MCF 10A (cell line): ENCODE results near the gene RGPD5. TPM values are rescaled to one million over a fixed set of nuclear protein-coding genes. Genes with fewer than 3 reads are reported as not detected.
A peak's percentile ranks its signal among the peaks of the same experiment; 100 is the strongest.
"Not testable (repeated sequence)": the region's sequence is repeated elsewhere in the genome, so short reads cannot be mapped to it uniquely, and the experiment has no call there.

ENCODE experiments used
- Bru-seq: library from RNA; stranded (reverse); fragments of 400-500 nt; gene quantifications from one replicate; lab custom pipeline; 2021; lab: Mats Ljungman, UMichigan
- BruChase-seq, 2 experiments: library from RNA; stranded (reverse); fragments of 400-500 nt; gene quantifications; one replicate each; lab custom pipeline; 2021; lab: Mats Ljungman, UMichigan
- BruUV-seq: library from RNA; stranded (reverse); fragments of 400-500 nt; replicated peaks from 2 replicates; lab custom pipeline; 2021; lab: Mats Ljungman, UMichigan
- CTCF ChIA-PET: fragments of 300-600 bp; sonication (Branson Sonifier 250); formaldehyde crosslinking; extraction: SDS; loops from one replicate; lab custom pipeline; 2021; ENCODE audit warnings: antibody characterized with exemption, inconsistent platforms; lab: Yijun Ruan, JAX
- POLR2A ChIA-PET: fragments of 300-600, 350-650 bp; sonication (Branson Sonifier 250); formaldehyde crosslinking; extraction: SDS; loops from one replicate; lab custom pipeline; 2020; ENCODE audit warnings: antibody characterized with exemption, inconsistent platforms; lab: Yijun Ruan, JAX
- DNase-seq: peaks from one replicate; pipeline ENCODE4 v3.0.0-alpha.2; 2018; ENCODE audit not compliant: unreplicated experiment
- H3K27ac Mint-ChIP-seq: one replicate; pipeline ENCODE4 v1.8.0; 2022; ENCODE audit warnings: mild to moderate bottlenecking, low read depth, mixed read lengths; ENCODE audit not compliant: unreplicated experiment
- H3K27me3 Mint-ChIP-seq: one replicate; pipeline ENCODE4 v1.8.0; 2022; ENCODE audit warnings: mixed read lengths; ENCODE audit not compliant: insufficient read depth, unreplicated experiment
- H3K36me3 Mint-ChIP-seq: one replicate; pipeline ENCODE4 v1.8.0; 2022; ENCODE audit warnings: mild to moderate bottlenecking, moderate library complexity, mixed read lengths; ENCODE audit not compliant: insufficient read depth, unreplicated experiment
- H3K4me1 Mint-ChIP-seq: one replicate; pipeline ENCODE4 v1.8.0; 2022; ENCODE audit warnings: mixed read lengths; ENCODE audit not compliant: insufficient read depth, unreplicated experiment
- H3K4me3 Mint-ChIP-seq: one replicate; pipeline ENCODE4 v1.8.0; 2022; ENCODE audit warnings: mild to moderate bottlenecking, moderate library complexity, mixed read lengths; ENCODE audit not compliant: unreplicated experiment
- H3K9me3 Mint-ChIP-seq: one replicate; pipeline ENCODE4 v1.8.0; 2022; ENCODE audit warnings: mixed read lengths; ENCODE audit not compliant: unreplicated experiment
- intact Hi-C: fragments of 100-400 bp; cut with micrococcal nuclease; formaldehyde crosslinking; loops from 2 replicates; pipeline ENCODE4 v1.14.1; 2022
- long read RNA-seq: library from polyadenylated mRNA; stranded (forward); transcript quantifications from one replicate; pipeline ENCODE4 v2.0.0, GENCODE V29; 2022
- total RNA-seq: library from RNA; stranded (reverse); gene quantifications from 2 replicates; pipeline ENCODE4 v1.2.3, GENCODE V29; 2022

The RGPD5 gene
- total RNA-seq (35.0 and 60.4 TPM in 2 replicates), Bru-seq, nascent RNA (percentile 13 among the genes with signal in this experiment), BruChase-seq, experiment 1, labeled RNA remaining after a 6-hour chase (percentile 12 among the genes with signal in this experiment), BruChase-seq, experiment 2, labeled RNA remaining after a 2-hour chase (percentile 18 among the genes with signal in this experiment)
- long read RNA-seq, partial matches to known transcripts, result 1 of 2 reads
- long read RNA-seq, other reads (novel, unspliced or antisense), result 1 of 2 reads

DNA sequence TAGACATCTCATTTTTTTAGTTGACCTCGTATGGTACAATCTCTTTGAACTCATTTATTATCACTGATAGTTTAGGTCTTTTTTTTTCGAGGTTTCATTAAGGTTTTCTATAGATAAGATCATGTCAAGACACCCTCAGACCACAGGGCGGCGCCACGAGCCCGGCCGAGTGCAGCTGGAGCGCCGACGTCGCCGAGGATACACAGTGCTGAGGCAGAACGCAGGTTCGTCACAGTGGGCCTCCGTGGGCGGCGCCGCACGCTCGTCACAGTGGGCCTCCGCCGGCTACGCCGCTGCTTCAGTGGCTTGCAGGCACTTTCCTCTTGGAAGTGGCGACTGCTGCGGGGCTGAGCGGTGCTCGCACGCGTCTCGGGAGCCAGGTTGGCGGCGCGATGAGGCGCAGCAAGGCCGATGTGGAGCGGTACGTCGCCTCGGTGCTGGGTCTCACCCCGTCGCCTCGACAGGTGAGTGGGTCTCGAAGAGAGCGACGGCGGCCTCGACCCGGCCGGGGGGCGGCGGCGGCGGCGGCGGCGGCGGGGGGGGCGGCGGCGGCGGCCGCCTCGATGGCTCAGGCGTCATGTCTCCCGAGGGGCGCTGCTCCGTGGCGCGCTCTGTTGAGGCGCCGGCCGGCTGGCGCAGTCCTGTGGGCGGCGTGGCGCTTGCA is at the start of gene RGPD5:
RGPD5 (plus strand) TSS at position 232 of the 664 bp plus-strand sequence; CDS start at position 393, 161 bp downstream.
- DNase-seq, H3K9me3 Mint-ChIP-seq, H3K36me3 Mint-ChIP-seq, H3K27me3 Mint-ChIP-seq, BruUV-seq, intact Hi-C loops, POLR2A ChIA-PET, H3K4me3 Mint-ChIP-seq, H3K27ac Mint-ChIP-seq, CTCF ChIA-PET, H3K4me1 Mint-ChIP-seq: not testable (repeated sequence)

DNA sequence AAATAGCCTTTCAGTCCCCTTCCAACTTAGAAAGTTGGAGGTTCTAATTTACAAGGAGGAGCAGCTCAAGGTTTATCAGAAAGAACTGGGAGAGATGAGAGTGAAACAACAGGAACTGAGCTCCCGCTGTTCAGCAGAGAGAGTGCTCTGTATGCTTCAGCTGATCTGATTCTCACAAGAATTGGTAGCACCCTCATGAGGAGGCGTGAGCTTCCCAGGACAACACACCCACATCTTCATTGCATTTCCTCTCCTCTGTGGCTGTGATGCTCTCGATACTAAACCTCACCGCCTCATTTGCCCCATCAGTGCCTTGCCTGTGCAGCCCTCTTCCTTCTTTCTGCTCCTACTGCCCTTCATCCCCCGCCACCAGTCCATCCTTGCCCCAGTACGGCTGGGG is 42.5 kb upstream of the RGPD5 start:
- CTCF ChIA-PET, H3K27ac Mint-ChIP-seq, H3K4me3 Mint-ChIP-seq, DNase-seq, H3K9me3 Mint-ChIP-seq, H3K36me3 Mint-ChIP-seq, BruUV-seq, H3K4me1 Mint-ChIP-seq, POLR2A ChIA-PET, H3K27me3 Mint-ChIP-seq, intact Hi-C loops: not testable (repeated sequence)

DNA sequence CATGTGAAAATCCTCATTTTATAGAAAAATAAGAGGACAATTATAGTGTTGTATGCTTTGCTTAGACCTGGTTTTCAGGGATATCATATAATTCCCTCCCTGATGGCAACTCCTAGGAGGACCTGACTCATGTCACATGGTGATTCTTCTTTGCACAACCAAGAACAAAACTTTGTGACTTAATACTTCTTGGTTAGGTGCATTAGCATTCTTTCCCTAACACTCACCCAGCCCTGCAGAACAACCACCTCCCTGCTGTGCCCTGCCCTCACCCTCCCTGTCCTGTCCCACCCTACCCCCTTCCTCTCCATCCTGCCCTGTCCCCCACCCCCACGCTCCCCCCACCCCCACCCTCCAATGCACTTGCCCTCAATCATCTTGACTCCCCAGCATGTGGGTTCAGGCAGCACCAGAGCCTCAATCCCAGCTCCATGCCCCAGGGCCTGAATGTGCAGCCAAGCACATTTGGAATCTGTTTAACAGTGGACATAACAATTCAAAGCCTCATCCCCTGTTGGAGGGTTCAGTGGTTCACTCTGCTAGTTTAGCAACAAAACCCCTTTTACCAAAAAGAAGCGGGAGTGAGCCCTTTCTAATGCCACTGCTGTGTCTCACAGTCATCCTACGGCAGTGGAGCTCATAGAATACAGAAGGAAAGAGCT is 36.8 kb upstream of the RGPD5 start:
- BruUV-seq, H3K27ac Mint-ChIP-seq, H3K4me3 Mint-ChIP-seq, H3K4me1 Mint-ChIP-seq, POLR2A ChIA-PET, intact Hi-C loops, DNase-seq, H3K36me3 Mint-ChIP-seq, H3K9me3 Mint-ChIP-seq, CTCF ChIA-PET, H3K27me3 Mint-ChIP-seq: not testable (repeated sequence)

DNA sequence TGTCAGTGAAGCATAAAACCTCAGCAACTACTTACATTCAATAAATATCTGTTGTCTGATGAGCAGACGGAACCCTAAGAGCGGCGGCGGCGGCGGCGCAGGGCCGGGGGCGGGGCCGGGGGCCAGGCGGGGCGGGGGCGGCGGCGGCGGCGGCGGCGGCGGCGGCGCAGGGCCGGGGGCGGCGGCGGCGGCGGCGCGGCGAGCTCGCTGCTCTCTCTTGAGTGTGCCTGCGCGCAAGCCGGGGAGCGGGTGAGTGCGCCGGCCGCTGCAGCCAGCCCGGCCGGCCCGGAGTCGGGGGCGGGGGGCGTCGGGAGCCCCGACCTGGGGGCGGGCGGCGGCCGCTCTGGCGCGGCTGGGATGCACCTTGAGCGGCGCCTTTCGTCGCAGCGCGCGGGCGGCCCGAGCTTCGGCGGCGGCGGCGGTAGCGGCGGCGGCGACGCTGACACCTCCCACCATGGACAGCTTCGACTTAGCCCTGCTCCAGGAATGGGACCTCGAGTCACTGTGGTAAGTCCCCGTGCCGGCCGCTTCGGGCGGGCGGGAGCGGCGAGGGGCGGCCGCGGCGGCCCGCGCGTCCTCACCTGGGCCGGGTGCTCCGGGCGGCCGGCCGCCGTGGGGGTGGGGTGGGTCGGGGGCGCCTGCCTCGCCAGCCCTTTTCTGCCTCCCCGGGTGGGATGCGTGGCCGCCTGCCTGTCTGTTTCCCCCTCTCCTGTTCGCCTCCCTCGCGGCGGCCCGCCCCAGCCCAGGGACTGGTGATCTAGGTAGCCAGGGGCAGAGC is 33.7 kb upstream of the RGPD5 start:
- CTCF ChIA-PET, H3K4me1 Mint-ChIP-seq, H3K9me3 Mint-ChIP-seq, H3K4me3 Mint-ChIP-seq, DNase-seq, H3K27ac Mint-ChIP-seq, H3K27me3 Mint-ChIP-seq, intact Hi-C loops, BruUV-seq, POLR2A ChIA-PET, H3K36me3 Mint-ChIP-seq: not testable (repeated sequence)

DNA sequence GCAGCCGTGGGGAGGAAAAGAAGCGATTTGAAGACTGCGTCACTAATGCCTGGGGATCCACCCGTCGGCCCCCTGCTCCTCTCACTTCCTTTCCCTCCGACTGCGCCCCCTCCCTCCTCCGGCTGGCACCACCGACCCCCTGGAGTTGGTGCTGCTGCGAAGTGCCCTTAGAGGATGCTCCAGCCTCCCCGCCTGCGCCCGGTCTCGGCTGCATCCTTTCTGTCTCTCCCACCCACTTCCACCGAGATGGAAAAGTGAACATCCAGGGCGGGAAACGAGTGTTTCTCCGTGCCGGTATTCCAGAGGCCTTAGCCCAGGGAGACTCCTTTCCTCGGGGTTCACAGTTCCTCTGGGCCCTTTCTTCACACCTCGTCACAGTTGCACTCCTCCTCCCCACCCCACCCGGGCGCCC is 33.1 kb upstream of the RGPD5 start:
- CTCF ChIA-PET, POLR2A ChIA-PET, H3K4me3 Mint-ChIP-seq, H3K27me3 Mint-ChIP-seq, intact Hi-C loops, H3K9me3 Mint-ChIP-seq, H3K27ac Mint-ChIP-seq, H3K36me3 Mint-ChIP-seq, DNase-seq, BruUV-seq, H3K4me1 Mint-ChIP-seq: not testable (repeated sequence)

DNA sequence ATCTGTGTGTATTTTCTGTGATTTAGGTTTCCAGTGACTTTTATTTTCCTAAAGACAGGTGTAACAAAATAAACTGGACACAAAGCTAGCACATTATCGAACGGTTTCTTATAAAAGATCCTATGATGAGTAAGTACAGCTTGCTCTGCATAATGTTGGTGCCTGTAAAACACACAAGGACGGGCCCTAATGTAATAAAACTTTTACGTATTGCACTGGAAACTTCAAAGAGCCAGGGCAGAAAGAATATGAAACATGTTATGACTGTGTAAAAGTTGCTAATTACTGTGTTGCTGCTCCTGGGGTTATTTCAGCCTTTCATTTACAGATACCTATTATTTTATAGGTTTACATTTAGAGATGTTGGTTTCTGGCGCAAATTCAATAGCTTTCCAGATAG is 32.1 kb upstream of the RGPD5 start:
- H3K4me1 Mint-ChIP-seq, H3K27me3 Mint-ChIP-seq, POLR2A ChIA-PET, H3K27ac Mint-ChIP-seq, H3K9me3 Mint-ChIP-seq, DNase-seq, H3K4me3 Mint-ChIP-seq, intact Hi-C loops, H3K36me3 Mint-ChIP-seq, CTCF ChIA-PET, BruUV-seq: not testable (repeated sequence)

DNA sequence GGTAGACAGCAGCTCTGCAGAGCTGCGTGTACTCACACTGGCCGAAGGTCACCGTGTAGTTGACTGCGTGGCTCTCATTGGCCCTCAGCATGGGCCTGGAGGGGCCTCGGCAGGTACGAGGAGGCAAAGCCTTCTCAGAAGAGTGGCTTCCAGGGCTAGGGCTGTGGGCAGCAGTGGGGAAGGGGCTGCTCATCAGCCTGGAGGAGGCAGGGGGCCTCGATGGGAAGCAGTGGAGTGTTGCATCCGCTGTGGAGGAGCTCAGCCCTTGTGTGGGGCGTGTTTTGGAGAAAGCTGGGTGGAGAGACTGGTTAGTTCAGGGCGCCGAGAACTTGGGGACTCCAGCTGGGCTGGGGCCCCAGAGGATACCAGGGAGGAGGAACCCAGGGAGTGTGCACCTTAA is 28.0 kb upstream of the RGPD5 start:
- H3K27ac Mint-ChIP-seq, H3K4me3 Mint-ChIP-seq, H3K36me3 Mint-ChIP-seq, BruUV-seq, POLR2A ChIA-PET, H3K27me3 Mint-ChIP-seq, DNase-seq, H3K9me3 Mint-ChIP-seq, H3K4me1 Mint-ChIP-seq, CTCF ChIA-PET, intact Hi-C loops: not testable (repeated sequence)

DNA sequence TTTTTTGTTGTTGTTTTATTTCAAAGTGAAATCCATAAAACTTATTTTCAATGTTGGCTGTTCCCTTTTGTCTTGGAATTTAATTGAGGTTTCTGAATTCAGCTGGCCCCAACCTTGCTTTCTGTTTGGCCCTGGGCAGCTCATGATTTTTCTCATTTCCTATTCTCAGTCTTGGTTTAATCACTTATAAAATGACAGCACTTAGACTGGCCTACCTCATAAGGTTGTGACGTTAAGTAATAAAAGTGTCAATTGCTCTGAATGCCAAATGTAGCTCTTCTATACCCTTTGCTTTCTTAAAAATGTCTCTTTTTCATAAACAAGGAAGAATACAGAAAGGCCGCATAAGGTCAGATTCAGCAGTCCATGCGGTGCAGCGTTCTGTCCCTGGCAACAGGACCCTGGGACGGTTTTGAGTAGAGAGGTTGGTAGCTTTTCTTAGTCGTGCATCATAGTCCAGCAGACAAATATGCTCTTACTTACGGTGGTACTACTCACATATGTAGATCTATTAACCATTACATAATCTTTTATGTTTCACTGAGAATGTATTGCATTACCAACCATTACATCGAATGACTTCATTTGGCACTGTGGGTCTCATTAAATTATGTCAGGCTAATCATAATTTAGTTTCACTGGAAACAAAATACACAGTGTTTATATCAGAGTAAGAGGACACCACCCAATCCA is 27.1 kb upstream of the RGPD5 start:
- H3K27me3 Mint-ChIP-seq, intact Hi-C loops, H3K4me1 Mint-ChIP-seq, DNase-seq, H3K36me3 Mint-ChIP-seq, POLR2A ChIA-PET, H3K27ac Mint-ChIP-seq, CTCF ChIA-PET, H3K4me3 Mint-ChIP-seq, H3K9me3 Mint-ChIP-seq, BruUV-seq: not testable (repeated sequence)
